H1 (cell line): ENCODE data around the gene SURF4. TPM values are rescaled to one million over a fixed set of nuclear protein-coding genes. Genes with fewer than 3 reads are reported as not detected.

Source experiments
- BCL11A ChIP-seq, 2 experiments: IDR thresholded peaks; one replicate each; pipeline ENCODE4 v1.6.1; 2011; ENCODE audit warnings: low read depth in 2 of 2, low read length in 2 of 2, mild to moderate bottlenecking in 2 of 2
- BRCA1 ChIP-seq: IDR thresholded peaks from 2 replicates; pipeline ENCODE4 v1.6.1; 2012; ENCODE audit warnings: low read depth, low read length, improper control_type of control experiment
- CBX5 ChIP-seq: fragments of 300-800, 300-1000 bp; sonication (generic); IDR thresholded peaks from 2 replicates; pipeline ENCODE4 v1.7.1; 2016; ENCODE audit warnings: antibody characterized with exemption, low read length, low read depth
- CHD7 ChIP-seq: fragments of 300-600 bp; sonication (generic); IDR thresholded peaks from 2 replicates; pipeline ENCODE4 v1.7.1; 2012; ENCODE audit warnings: low read length, moderate library complexity, mild to moderate bottlenecking, inconsistent platforms; ENCODE audit not compliant: insufficient replicate concordance
- NRF1 ChIP-seq: IDR thresholded peaks from 2 replicates; pipeline ENCODE4 v1.6.1; 2011; ENCODE audit warnings: mild to moderate bottlenecking, low read depth, low read length, improper control_type of control experiment
- RAD21 ChIP-seq, 2 experiments: IDR thresholded peaks in 1 of 2; conservative IDR thresholded peaks in 1 of 2; 2 replicates each; pipeline ENCODE4 v1.6.1; 2011; ENCODE audit warnings: low read depth in 2 of 2, low read length in 2 of 2, improper control_type of control experiment in 1 of 2, inconsistent platforms in 1 of 2, mild to moderate bottlenecking in 1 of 2, moderate library complexity in 1 of 2
- RFX5 ChIP-seq: IDR thresholded peaks from 2 replicates; pipeline ENCODE4 v1.6.1; 2011; ENCODE audit warnings: low read depth, low read length, improper control_type of control experiment, borderline replicate concordance
- SAP30 ChIP-seq: fragments of 300-600 bp; sonication (generic); IDR thresholded peaks from 2 replicates; pipeline ENCODE4 v1.7.1; 2012; ENCODE audit warnings: low read length, moderate library complexity, mild to moderate bottlenecking, inconsistent platforms; ENCODE audit not compliant: insufficient read depth, insufficient replicate concordance
- SIRT6 ChIP-seq: IDR thresholded peaks from one replicate; pipeline ENCODE4 v1.7.1; 2012; ENCODE audit warnings: low read length, inconsistent platforms
- polyA plus RNA-seq, 7 experiments: library from polyadenylated mRNA; depleted of rRNA in 3 of 7; stranded (reverse) in 5 of 7; unstranded in 2 of 7; fragments of >200 nt in 5 of 7; fragments of 200-250 nt in 2 of 7; gene quantifications; 1 replicate in 5 of 7; 2 replicates in 1 of 7; 4 replicates in 1 of 7; pipeline versions ENCODE4 v1.2.1 to v1.2.3, GENCODE V29; 2011 to 2013; ENCODE audit warnings: missing spikeins in 2 of 7, mixed read lengths in 2 of 7
- total RNA-seq: library from RNA; stranded (reverse); fragmentation: NEBNext Ultra II Directional; extraction: Animal tissue kit (Norgen Biotek cat#: 25700); gene quantifications from 2 replicates; pipeline ENCODE4 v1.2.1, GENCODE V29; 2021
- TF ChIP-seq, protein P1 (sequence below): IDR thresholded peaks from 2 replicates; pipeline ENCODE4 v1.6.1; 2012; ENCODE audit warnings: inconsistent platforms

SURF4 gene
- total and polyA plus RNA-seq, 2 of the 8 experiments (the other 6 are each of a cell fraction or from before 2014, with no cell fraction given) = 176 to 182 TPM

GRCh38 chr9:133415170-133415569 lies 39.3 kb upstream of the SURF4 start (continued):
- TF ChIP-seq CHD7 (no peak), NRF1 (no peak), SIRT6 (no peak), CBX5 (no peak), RAD21 (IDR thresholded peaks at IDR 0.05 in 1 of 2, conservative IDR thresholded peaks at IDR 0.05 in 1 of 2; ENCODE audit: low read depth in 2 of 2, low read length in 2 of 2) (no peak), BRCA1 (no peak), SAP30 (no peak), BCL11A (IDR thresholded peaks at IDR 0.05; ENCODE audit: low read depth in 2 of 2, low read length in 2 of 2) (no peak), RFX5 (no peak)
- TF ChIP-seq, protein P1, sequence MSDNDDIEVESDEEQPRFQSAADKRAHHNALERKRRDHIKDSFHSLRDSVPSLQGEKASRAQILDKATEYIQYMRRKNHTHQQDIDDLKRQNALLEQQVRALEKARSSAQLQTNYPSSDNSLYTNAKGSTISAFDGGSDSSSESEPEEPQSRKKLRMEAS = no peak
